22Rv1 (cell line): ENCODE data around the gene LMBR1.

Experiments
- CTCF ChIP-seq: fragments of 450-650 bp; IDR thresholded peaks from 2 replicates; pipeline ENCODE4 v1.5.1; 2017; ENCODE audit warnings: mild to moderate bottlenecking
- ZFX ChIP-seq: fragments of 450-650 bp; IDR thresholded peaks from 2 replicates; pipeline ENCODE4 v1.6.1; 2017; ENCODE audit warnings: antibody characterized with exemption, borderline replicate concordance

DNA sequence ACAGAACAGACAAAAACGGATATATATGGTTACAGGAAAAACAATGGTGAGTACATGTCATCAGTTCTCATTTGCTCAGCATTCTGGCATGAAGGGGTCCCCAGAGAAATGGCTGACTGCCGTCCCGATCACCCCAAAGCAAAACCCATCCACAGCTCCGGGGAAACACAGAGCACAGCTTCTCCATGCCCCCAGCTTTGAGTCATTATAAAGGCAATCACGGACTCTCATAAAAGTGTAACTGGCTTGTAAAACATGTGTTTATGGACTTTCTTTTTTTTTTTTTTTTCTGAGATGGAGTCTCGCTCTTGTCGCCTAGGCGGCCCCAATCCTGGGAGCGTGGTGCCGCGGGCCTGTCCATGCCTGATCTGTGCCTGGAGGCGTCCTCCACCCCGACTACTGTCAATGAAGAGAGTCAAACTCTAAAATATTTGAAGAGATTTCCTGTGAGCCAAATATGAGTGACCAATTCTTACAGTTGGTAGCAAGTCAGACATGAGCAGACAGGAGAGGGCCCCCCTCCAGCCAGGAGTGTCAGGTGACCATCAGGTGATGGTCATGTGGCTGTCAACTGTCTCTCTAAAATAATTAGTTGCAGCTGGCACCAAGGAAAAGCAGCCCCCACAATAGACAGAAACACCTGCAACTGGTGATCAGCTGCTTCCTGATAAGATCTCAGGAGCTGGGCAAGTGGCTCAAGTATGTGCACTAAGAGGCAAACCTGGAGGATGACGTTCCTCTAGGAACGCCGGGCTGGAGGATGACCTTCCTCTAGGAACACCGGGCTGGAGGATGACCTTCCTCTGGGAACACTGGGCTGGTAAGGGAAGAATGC, 34.8 kb upstream of the LMBR1 start:
- TF ChIP-seq CTCF (no peak), ZFX (no peak)
